HG03103 (cell line): ENCODE data around the gene ASNSD1.
A peak's percentile ranks its signal among the peaks of the same experiment; 100 is the strongest.
"Not testable (repeated sequence)": the region's sequence is repeated elsewhere in the genome, so short reads cannot be mapped to it uniquely, and the experiment has no call there.

ENCODE experiments used
- ATAC-seq: cut with Tn5 transposase; IDR thresholded peaks from one replicate; pipeline ENCODE4 v1.9.1; 2021; ENCODE audit warnings: low read depth; ENCODE audit not compliant: unreplicated experiment

Gene ASNSD1

DNA sequence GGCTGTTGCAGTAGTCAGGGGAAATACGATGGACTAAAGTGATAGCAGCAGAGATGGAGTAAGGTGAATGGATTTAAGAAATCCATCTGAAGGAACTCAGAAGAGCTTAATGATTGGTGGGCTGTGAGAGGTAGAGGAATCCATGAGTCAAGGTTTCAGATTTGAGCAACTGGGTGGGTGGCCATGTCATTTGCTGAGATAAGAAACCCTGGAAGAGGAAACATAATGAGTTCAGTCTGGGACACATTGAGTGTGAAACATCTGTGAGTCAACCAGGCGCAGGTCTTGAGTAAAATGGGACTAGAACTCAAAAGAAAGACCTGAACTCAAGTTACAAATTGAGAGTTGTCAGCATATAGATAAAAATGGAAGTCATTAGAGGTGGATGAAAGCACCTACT, 19.7 kb upstream of the ASNSD1 start:
- no peak for ATAC-seq

DNA sequence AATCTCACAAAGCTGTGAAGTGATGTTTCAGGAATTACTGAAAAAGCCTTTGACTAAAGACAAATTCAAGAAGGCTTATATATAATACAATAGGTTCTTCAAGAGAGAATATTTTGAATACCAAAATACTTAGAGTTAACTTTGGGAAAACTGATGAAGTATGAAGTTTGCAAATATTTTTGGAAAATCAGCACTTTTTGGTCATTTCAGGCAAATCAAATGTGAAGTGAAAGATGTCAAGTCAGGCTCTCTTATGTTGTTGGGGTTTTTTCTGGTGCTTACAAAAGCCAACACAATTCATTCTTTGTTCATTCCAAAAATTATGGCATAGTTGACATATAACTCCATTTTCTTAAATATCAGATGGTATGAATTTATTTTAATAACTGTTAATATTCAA, 14.7 kb upstream of the ASNSD1 start:
- ATAC-seq = no peak

DNA sequence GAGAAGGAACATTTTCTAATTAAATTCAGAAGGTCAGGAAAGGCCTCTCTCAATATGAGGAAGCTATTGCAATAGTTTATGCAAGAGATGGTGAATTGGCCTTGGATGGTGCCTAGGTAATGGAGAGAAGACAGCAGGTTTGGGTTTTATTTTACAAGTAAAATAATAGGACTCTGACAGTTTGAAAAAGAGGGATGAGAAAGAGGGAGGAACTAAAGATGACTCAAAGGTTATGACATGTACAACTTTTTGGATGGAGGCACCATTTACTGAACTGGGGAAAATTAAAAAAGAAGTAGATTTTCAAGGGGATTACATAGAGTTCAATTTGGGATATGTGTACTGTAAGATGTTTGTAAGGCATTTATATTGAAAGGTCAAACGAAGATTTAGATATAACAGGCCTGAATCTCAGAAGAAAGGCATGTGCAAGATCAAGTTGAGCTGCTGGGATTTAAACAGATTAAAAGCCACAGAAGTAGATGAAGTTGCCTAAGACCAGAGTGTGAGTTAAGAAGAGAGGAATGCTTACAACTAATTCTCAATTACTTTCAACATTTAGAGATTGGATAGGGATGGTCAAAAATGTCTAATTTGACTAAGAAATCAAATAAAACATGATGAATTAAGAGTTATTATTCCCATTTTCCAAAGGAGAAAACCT, 12.3 kb upstream of the ASNSD1 start:
- no peak for ATAC-seq

DNA sequence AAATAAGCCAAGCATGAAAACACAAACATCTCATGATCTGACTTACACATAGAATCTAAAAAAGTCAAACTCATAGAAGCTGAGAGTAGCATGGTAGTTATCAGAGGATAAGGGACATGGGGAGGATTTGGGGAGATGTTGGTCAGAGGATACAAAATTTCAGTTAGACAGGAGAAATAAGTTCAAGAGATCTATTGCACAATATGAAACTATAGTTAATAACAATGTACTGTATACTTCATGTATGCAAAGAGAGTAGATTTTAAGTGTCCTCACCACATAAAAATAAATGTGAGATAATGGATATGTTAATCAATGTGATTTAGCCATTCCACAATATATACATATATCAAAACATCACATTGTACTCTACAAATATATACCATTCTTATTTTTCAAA, 10.0 kb upstream of the ASNSD1 start:
- no peak for ATAC-seq

DNA sequence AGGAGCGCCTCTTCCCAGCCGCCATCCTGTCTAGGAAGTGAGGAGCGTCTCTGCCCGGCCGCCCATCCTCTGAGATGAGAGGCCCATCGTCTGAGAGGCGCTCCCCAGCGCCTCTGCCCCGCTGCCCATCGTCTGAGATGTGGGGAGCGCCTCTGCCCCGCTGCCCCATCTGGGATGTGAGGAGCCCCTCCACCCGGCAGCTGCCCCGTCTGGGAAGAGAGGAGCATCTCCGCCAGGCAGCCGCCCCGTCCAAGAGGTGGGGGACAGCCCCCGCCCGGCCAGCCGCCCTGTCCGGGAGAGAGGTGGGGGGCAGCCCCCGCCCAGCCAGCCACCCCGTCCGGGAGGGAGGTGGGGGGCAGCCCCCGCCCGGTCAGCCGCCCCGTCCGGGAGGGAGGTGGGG, 7.8 kb upstream of the ASNSD1 start:
- ATAC-seq = not testable (repeated sequence)

DNA sequence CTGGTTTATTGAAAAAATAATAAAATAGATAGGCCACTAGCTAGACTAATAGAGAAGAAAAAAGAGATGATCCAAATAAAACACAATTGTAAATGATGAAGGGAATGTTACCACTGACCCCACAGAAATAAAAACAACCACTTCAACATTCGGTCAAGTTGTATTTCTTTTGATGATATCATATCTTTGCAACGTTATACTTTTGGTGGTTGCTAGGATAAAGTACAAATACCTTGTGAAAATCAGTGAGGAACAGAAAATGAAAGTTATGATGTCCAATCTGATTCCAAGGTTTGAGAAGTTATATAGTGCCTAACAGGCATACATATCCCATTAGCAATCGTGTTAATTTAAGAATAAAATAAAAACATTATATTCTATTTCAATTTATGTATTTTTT, 6.6 kb upstream of the ASNSD1 start:
- no peak for ATAC-seq

DNA sequence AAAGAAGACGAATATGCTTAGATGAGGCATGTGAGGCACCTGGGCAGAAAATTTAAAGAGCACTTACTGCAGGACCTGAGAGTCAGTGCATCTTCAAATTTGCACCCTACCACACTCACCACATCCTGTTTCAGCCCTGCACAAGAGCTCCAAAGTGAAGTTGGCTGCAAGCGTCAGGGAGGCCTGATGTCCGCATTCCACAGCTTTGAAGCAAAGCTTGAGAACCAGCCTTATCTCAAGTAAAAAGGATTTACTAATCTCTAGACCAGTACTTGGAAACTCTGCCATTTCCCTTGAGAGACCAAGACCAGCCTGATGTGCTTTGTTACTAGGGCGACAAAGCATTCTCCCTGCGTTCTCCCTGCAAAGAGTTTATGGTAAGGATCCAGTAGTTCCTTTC, 3.4 kb upstream of the ASNSD1 start:
- peak; percentile 44 for ATAC-seq

DNA sequence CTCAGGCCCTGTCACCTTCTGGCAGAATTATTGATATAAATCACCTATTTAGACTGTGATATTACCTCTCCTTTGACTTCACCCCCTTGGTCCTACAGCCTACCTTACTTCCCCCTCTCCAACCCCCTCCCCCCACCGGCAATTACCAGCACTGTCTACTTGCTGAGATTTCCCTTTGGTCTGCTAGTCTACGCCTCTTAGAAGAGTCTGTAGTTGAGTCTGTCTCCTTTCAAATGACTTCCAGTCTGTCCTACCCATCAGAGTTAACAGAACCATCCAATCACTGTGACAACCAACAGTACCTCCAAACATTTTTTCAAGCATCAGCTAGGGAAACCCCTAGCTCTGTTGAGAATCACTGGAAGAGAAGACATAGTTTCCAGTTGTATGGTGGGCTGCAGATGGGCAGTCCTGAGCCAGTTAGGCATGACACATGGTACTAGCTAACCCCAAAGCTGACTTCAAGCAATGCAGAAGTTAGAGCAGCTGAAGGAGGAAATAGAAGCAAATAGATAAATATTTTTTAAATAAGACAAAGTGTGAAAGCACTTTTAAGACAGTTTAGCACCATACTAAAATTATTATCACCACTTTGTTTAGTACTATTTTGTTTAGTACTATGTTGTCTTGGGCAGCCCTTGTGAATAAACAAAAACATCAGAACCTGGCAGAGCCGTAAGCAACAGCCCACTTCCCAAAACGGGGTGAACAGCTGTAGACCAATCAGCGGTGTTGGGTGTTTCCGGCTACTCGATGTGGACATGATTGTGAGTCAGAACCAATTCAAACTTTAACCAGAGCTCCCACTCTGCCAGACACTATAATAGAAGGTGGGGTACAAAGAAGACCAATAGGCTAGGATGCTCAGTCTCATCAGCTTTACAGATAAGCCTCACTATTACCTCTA, 2.7 kb upstream of the ASNSD1 start:
- ATAC-seq = no peak

DNA sequence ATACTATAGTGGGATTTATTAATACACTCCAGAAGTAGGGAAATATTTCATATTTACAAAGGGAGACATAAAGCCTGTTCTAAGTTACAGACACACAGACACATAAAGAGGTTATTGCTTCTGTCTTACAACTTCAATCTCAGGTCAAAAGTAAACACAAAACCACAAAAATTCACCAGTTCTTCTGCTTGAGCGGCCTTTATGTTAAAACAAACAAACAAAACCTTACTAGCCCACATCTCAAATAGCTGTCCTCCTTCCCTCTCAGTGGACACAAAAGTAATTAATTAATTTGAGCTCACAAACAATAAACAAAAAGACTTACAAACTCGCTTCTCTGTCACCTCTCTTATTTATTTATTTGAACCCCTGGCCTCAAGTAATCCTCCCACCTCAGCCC, 1.5 kb upstream of the ASNSD1 start:
- ATAC-seq = no peak

DNA sequence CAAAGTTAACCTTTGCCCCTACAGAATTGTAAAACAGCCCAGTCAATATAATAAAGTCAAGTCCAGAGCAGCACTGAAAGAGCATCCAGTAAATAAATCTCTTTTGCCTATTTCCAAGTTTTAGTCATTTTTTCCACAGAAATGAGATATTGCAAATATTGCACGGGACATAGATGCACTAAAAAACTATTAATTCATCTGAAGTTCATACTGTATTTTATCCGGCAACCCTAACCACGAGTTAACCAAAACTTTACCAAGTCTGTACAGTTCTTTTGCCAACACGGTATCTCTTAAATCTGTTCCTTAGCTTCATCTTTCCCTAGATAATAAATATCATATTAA, 484 bp upstream of the ASNSD1 start:
- no peak for ATAC-seq

DNA sequence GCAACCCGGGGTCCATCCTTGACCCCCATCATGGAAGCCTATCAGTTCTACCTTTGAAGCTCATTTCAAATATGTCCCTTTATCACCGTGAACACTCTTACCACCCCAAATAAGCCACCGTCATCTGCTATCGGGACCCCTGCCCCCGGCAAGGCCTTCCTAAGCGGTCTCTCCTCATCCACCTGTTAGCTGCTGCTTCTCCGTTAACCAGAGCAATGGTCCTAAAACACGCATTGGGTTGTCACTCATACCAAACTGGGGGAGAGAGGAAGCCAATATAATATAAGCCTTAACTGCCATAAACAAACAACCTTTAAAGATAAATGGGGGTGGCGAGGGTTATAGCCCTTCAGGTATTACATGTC, 680 bp downstream of the ASNSD1 start:
- no peak for ATAC-seq

DNA sequence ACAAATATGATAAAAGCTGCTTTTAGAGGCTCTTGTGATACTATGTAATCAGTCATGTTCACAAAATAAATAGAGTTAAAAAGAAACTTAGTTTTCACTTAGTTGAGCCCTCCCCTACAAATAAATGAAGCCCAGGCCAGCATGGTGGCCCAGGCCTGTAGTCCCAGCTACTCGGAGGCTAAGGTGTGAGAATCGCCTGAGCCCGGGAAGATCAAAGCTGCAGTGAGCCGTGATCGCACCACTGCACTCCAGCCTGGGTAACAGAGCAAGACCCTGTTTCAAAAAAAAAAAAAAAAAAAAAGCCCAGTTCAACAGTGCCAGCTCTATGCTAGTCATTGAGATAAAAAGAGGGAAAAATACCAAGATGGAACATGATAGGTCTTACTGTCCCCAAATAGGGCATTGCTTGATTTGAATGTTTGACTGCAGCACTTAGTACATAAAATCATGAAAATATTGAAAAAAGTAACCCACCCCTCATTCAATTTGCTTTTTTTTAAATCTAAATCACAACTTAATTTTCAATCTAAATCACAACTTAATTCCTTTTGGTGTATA, 1.5 kb downstream of the ASNSD1 start:
- ATAC-seq = no peak

DNA sequence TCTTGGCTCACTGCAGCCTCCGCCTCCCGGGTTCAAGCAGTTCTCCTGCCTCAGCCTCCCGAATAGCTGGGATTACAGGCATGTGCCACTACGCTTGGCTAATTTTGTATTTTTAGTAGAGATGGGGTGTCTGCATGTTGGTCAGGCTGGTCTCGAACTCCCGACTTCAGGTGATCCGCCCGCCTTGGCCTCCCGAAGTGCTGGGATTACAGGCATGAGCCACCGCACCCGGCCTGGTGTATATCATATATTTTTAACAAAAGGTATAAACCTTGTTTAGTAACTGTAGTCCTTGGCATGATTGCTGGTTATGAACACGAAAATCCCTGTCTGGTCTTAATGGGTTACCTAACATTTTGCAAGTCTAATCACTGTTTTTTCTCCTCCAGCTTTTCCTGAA, 2.1 kb downstream of the ASNSD1 start:
- not testable (repeated sequence) for ATAC-seq

DNA sequence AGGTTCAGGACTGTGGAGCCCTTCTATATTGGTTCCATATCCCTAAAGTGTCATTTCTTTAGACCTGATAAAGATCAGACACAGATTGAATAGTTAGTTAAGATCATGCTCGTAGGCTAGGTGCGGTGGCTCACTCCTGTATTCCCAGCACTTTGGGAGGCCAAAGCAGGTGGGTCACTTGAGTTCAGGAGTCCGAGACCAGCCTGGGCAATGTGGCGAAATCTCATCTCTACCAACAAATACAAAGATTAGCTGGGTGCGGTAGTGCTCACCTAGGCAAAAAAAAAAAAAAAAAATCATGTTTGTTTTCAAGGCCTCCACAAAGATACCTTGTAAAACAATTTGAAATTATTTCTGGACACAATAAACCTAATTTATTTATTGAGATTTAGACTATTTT, 8.7 kb downstream of the ASNSD1 start:
- ATAC-seq = no peak

DNA sequence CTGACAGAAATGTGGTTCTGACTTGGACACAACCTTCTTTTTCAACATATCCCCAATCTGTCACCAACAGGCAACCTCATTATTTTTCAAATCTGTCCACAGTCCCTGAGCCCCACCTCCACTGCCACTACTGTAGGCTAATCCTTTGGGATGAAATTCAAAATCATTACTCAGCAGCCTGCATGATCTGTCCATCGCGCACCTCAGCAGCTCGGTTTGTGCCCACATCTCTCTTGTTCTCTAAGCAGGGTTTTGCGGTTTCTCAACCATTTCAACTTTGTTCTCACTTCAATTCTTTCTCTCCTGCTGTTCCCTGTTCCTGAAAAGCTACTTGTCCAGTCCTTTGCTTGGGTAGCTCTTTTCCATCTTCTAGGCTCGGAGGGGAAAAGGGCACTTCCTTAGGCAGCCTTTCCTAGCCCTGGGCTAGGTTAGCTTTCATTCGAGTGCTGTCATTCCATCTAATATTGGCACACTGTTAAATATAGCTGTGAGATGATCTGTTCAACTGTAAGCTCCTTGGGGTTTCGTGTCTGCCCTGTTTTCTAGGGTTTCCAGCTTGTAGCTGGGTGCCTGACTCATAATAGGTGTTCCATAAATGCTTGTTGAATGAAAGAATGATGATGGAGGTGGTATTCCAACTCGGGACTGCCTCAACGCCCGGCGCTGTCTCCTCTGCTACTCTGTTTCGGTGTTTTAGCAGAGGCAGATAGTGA, 12.6 kb downstream of the ASNSD1 start:
- ATAC-seq = no peak

DNA sequence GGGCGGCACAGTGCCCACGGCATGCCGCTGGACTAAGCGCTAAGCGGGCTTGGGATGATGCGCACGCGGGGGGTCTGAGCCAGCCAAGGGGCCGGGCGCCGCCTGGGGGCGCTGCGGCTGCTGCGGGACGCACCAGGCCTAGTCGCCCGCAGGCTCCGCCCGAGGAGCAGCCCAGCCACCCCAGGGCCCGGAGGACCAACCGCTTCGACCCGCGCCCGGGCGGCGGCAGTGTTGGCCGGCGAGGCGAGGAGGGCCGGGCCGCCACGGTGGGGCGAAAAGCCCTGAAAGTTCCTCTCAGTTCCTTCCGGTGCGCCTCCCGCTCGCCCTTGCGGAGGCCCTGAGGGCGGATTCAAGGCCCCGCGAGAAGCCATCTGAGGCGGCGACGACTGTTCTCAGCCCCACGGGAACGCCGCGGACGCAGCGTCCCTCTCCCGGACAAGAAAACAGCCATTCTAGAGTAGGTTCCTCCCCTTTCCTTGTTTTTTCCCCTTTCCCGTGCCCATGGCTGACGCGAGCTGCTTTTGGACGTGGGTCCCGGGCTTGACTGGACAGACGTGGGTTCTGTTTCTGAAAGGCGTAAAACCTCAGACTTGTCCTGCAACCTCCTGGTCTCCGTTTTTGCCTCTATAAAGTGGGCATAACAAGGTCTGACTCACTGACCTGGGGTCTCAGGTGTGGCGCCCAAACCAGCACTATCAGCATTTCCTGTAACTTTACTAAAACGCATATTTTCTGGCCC, 13.3 kb downstream of the ASNSD1 start, which contains the start of gene ANKAR:
Gene ANKAR, plus strand, starts transcription at position 297 of the 739 bp plus-strand sequence. CDS start 1,821 bp downstream, outside the sequence.
- ATAC-seq = peak; percentile 97

DNA sequence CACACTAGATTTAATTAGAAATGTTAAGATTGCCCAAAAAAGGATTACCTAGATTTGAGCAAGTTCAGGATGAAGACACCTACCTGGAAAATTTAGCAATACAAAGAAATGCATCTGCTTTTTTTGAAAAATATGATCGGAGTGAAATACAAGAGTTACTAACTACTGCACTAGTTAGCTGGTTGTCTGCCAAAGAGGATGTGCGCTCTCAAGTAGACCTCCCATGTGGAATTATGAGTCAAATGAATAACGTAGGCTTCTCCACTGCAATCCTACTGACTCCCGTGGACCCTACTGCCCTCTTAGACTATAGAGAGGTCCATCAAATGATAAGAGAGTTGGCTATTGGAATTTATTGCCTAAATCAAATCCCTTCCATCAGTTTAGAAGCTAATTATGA, 15.2 kb downstream of the ASNSD1 start:
- no peak for ATAC-seq

DNA sequence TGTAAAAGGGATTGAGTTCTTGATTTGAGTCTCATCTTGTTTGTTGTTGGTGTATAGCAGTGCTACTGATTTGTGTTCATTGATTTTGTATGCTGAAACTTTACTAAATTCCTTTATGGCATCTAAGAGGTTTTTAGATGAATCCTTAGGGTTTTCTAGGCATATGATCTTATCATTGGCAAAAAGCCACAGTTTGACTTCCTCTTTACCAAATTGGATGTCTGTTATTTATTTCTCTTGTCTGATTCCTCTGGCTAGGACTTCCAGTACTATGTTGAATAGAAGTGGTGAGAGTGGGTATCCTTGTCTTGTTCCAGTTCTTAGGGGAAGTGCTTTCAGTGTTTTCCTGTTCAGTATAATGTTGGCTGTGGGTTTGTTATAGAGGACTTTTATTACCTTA, 18.0 kb downstream of the ASNSD1 start:
- ATAC-seq = no peak

DNA sequence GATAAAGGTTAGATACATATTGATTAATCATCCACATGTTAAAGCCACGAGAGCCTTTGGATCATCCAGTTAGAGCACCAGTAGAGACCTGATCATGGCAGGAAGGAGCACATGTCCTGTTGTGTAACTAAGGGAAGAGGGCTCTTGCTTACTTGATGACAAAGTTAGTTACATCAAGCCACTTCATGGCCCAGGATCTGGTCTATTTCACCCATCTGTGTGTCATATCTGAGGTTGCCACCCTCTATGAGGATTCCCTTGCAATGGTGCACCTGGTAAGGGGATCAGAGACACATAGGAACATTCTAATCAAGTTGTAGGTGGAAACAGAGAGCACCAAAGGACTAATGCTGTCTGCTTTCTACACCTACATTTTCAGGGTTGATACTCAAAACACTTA, 19.9 kb downstream of the ASNSD1 start:
- ATAC-seq = no peak

DNA sequence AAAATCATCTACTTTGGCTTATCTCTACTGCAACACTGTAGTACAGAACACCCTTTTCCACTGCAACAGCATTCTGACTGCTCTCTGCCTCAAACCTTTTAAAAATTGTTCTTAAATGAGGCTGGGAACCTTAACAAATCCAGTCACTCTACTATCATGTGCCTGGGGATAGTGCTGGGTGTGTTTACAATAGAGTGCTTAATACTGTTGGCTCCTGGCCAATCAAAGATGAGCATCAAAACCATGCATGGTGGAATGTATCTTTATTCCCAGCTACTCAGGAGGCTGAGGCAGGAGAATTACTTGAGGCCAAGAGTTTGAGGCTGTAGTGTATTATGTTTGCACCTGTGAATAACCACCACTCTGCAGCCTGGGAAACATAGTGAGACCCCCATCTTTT, 20.6 kb downstream of the ASNSD1 start:
- ATAC-seq = no peak

DNA sequence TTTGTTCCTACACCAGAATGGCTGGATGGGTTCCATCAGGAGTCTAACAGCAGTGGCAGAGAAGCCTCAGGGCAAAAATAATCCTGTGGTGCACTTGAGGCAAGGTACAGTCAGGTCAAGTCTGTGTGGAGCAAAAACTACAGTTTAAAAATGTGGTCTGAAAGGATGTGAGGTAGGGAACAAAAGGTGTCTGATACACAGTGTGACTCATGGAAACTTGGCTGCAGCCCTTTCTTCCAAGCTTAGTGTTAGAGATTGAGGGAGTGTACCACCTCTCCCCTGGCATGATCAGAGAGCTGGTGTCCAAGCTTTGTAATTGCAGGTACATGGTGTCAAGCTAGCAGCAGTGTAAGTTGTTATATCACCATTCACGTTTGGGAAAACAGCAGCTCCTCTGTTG, 22.1 kb downstream of the ASNSD1 start:
- ATAC-seq = no peak
